ENCODE data around the gene IKZF3.
"Not testable (repeated sequence)": the region's sequence is repeated elsewhere in the genome, so short reads cannot be mapped to it uniquely, and the experiment has no call there.

Gene IKZF3

DNA sequence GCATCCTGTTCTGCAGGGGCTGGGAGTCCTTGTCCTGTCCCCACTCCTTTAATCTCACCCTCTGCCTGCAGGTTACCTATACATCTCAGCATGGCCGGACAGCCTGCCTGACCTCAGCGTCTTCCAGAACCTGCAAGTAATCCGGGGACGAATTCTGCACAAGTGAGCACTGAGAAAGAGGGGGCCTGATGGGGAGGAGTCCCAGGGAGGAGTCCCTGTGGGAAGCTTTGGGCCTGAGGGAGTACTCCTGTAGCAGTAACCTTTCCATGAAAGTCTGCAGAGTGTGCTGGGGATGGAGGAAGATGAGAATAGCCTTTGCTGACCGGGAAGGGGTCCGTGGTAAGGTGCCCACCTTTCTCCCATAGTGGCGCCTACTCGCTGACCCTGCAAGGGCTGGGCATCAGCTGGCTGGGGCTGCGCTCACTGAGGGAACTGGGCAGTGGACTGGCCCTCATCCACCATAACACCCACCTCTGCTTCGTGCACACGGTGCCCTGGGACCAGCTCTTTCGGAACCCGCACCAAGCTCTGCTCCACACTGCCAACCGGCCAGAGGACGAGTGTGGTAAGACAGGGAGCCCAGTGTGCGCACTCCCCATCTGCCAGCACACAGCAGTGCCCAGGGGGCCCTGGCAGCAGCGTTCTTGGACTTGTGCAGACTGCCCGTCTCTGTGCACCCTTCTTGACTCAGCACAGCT is 148.6 kb downstream of the IKZF3 start:
- no peak overlapping the region for H3K9ac ChIP-seq (ENCODE audit: low read depth, low read length)
- H3K9me3 ChIP-seq (ENCODE audit: control insufficient read depth, insufficient read depth, low read length): no peaks in the 10 kb centered on the region
- H3K36me3 ChIP-seq (ENCODE audit: insufficient read depth, low read length): peaks cover 33% of the 10 kb centered on the region
- H3K4me1 ChIP-seq (ENCODE audit: insufficient read depth, low read length): no peaks in the 10 kb centered on the region

DNA sequence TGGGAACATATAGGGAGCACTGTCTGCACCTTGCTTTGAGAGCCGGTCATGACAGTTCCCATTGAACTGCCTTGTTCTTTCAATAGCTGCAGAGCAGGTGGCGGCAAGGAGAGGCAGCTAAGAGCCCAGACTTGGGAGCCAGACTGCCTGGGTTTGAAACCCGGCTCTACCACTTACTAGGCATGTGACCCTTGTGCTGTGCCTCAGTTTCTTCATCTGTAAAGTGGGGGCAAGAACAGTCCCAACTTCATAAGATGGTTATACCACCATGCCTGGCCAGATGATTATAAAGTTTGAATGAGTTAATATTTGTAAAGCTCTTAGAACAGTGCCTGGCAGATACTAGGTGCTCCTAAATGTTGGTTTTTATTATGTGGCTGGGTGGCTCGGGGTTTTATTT is 149.9 kb downstream of the IKZF3 start:
- H3K36me3 ChIP-seq (ENCODE audit: insufficient read depth, low read length): peaks cover 26% of the 10 kb centered on the region
- no peaks in the 10 kb centered on the region for H3K9me3 ChIP-seq (ENCODE audit: control insufficient read depth, insufficient read depth, low read length)
- no peaks in the 10 kb centered on the region for H3K4me1 ChIP-seq (ENCODE audit: insufficient read depth, low read length)
- H3K9ac ChIP-seq (ENCODE audit: low read depth, low read length): no peak overlapping the region

- Histone ChIP-seq H3K9me3 (ENCODE audit: control insufficient read depth, insufficient read depth, low read length) (no peaks in the 10 kb centered on the region), H3K36me3 (ENCODE audit: insufficient read depth, low read length) (peaks cover 33% of the 10 kb centered on the region), H3K9ac (ENCODE audit: low read depth, low read length) (no peak overlapping the region), H3K4me1 (ENCODE audit: insufficient read depth, low read length) (no peaks in the 10 kb centered on the region)
Observed at GRCh38 chr17:39711851-39712250, 152.3 kb downstream of the IKZF3 start.

DNA sequence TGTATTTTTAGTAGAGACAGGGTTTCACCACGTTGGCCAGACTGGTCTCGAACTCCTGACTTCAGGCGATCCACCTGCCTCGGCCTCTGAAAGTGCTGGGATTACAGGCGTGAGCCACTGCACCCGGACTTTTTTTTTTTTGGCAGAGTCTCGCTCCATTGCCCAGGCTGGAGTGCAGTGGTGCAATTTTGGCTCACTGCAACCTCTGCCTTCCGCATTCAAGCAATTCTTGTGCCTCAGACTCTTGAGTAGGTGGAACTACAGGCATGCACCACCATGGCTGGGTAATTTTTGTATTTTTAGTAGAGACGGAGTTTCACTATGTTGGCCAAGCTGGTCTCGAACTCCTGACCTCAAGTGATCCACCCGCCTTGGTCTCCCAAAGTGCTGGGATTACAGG is 153.0 kb downstream of the IKZF3 start:
- H3K9ac ChIP-seq (ENCODE audit: low read depth, low read length); H3K4me1 ChIP-seq (ENCODE audit: insufficient read depth, low read length); H3K9me3 ChIP-seq (ENCODE audit: control insufficient read depth, insufficient read depth, low read length): not testable (repeated sequence)
- H3K36me3 ChIP-seq (ENCODE audit: insufficient read depth, low read length): peaks cover 33% of the 10 kb centered on the region

DNA sequence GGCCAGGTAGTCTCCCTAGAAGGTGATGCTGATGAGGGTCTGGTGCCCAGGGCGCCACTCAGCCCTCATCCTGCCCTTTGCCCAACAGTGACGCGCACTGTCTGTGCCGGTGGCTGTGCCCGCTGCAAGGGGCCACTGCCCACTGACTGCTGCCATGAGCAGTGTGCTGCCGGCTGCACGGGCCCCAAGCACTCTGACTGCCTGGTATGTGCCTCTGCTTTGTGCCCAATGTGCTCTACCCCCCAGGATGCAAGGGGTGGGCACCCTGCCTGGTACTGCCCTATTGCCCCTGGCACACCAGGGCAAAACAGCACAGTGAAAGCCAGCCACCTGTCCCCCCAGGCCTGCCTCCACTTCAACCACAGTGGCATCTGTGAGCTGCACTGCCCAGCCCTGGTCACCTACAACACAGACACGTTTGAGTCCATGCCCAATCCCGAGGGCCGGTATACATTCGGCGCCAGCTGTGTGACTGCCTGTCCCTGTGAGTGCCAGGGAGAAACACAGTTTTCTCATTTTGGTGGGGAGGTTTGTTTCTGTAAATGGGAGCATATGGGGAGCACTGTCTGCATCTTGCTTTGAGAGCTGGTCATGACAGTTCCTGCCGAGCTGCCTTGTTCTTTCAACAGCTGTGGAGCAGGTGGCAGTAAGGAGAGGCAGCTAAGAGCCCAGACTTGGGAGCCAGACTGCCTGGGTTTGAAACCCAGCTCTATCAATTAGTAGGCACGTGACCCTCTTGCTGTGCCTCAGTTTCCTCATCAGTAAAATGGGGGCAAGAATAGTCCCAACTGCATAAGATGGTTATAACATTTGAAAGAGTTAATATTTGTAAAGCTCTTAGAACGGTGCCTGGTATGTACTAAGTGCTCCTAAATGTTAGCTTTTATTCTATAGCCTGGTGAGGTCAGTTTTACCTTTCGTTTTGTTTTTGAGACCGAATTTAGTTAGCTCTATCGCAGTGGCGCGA is 153.8 kb downstream of the IKZF3 start:
- Histone ChIP-seq H3K4me1 (ENCODE audit: insufficient read depth, low read length) (no peaks in the 10 kb centered on the region; the same call in 1 of the 2 replicates), H3K36me3 (ENCODE audit: insufficient read depth, low read length) (peaks cover 28% of the 10 kb centered on the region), H3K9ac (ENCODE audit: low read depth, low read length) (no peak overlapping the region), H3K9me3 (ENCODE audit: control insufficient read depth, insufficient read depth, low read length) (no peaks in the 10 kb centered on the region)

DNA sequence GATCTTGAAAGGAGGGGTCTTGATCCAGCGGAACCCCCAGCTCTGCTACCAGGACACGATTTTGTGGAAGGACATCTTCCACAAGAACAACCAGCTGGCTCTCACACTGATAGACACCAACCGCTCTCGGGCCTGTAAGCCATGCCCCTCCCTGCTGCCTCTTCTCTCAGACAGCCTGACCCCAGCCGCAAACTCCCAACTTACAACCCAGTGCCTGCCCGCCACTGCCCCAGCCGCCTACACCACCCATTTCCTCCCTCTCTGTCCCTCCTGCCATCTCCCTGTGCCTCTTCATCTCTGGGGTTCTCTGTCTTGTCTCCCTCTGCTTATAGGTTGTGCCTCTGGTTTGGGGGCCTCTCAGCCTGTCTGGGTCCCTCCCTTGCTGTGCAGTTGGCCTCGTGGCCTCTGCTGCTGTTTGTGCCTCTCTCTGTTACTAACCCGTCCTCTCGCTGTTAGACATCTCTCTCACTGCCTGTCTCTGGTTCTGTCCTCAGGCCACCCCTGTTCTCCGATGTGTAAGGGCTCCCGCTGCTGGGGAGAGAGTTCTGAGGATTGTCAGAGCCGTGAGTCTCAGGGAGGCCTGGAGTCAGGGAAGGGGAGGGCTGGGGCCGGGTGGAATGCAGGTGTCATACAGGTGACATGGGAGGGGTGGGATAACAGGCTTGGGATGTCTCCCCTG is 154.7 kb downstream of the IKZF3 start:
- Histone ChIP-seq H3K9ac (ENCODE audit: low read depth, low read length) (no peak overlapping the region), H3K9me3 (ENCODE audit: control insufficient read depth, insufficient read depth, low read length) (no peaks in the 10 kb centered on the region), H3K36me3 (ENCODE audit: insufficient read depth, low read length) (peaks cover 26% of the 10 kb centered on the region), H3K4me1 (ENCODE audit: insufficient read depth, low read length) (peaks cover 5% of the 10 kb centered on the region; the same call in 1 of the 2 replicates)
